Brain microvascular endothelial cell (primary cell): ENCODE results near the gene AKT2.

Experiments used
- DNase-seq: peaks from one replicate; pipeline ENCODE4 v3.0.0-alpha.2; 2020
- H3K27ac ChIP-seq: fragments of 250-450 bp; sonication (Bioruptor Pico); 2 replicates; pipeline ENCODE4 v1.5.1; 2020; ENCODE audit warnings: mild to moderate bottlenecking, moderate library complexity
- H3K27me3 ChIP-seq: fragments of 250-450 bp; sonication (Bioruptor Pico); replicated peaks from 2 replicates; pipeline ENCODE4 v1.5.1; 2020; ENCODE audit warnings: mild to moderate bottlenecking
- H3K36me3 ChIP-seq: fragments of 250-450 bp; sonication (Bioruptor Pico); replicated peaks from 2 replicates; pipeline ENCODE4 v1.5.1; 2020; ENCODE audit warnings: mild to moderate bottlenecking
- H3K4me3 ChIP-seq: 2 replicates; pipeline ENCODE4 v1.5.1; 2011; ENCODE audit warnings: low read depth, mild to moderate bottlenecking, control low read depth, low read length, moderate library complexity
- in situ Hi-C: cut with HindIII; loops from 2 replicates; pipeline ENCODE4 v1.10.0; 2017; ENCODE audit warnings: low sequenced_read_pairs, low pct_ligation_motif_present
- TF ChIP-seq, protein P1 (sequence below): IDR thresholded peaks from 2 replicates; pipeline ENCODE4 v1.5.1; 2011; ENCODE audit warnings: low read depth, mild to moderate bottlenecking, moderate library complexity, low read length, control low read depth, inconsistent platforms; ENCODE audit errors: missing control alignments

The AKT2 gene

DNA sequence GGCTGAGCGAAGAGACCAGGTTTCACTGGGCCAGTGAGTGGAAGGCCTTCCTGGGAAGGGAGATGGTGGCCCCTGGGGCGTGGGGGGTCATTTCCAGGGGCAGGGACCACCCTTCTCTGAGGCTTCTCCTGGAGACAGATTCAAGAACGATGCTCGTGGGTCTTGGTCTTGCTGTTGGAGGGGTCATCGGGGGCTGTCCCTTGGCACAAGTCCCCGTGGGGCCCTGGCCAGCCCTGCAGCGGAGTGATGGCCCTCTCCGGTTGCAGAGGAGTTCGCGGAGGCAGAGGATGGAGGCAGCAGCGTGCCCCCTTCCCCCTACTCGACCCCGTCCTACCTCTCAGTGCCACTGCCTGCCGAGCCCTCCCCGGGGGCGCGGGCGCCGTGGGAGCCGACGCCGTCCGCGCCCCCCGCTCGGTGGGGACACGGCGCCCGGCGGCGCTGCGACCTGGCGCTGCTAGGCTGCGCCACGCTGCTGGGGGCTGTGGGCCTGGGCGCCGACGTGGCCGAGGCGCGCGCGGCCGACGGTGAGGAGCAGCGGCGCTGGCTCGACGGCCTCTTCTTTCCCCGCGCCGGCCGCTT lies 71.8 kb downstream of the AKT2 start:
- peaks cover 18% of the 10 kb centered on the region for H3K27me3 ChIP-seq
- TF ChIP-seq, protein P1, sequence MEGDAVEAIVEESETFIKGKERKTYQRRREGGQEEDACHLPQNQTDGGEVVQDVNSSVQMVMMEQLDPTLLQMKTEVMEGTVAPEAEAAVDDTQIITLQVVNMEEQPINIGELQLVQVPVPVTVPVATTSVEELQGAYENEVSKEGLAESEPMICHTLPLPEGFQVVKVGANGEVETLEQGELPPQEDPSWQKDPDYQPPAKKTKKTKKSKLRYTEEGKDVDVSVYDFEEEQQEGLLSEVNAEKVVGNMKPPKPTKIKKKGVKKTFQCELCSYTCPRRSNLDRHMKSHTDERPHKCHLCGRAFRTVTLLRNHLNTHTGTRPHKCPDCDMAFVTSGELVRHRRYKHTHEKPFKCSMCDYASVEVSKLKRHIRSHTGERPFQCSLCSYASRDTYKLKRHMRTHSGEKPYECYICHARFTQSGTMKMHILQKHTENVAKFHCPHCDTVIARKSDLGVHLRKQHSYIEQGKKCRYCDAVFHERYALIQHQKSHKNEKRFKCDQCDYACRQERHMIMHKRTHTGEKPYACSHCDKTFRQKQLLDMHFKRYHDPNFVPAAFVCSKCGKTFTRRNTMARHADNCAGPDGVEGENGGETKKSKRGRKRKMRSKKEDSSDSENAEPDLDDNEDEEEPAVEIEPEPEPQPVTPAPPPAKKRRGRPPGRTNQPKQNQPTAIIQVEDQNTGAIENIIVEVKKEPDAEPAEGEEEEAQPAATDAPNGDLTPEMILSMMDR: no peak
- in situ Hi-C loops: no loop called here
- no peak overlapping the region for H3K4me3 ChIP-seq
- H3K36me3 ChIP-seq: no peaks in the 10 kb centered on the region
- no peak overlapping the region for H3K27ac ChIP-seq
- no peak for DNase-seq

DNA sequence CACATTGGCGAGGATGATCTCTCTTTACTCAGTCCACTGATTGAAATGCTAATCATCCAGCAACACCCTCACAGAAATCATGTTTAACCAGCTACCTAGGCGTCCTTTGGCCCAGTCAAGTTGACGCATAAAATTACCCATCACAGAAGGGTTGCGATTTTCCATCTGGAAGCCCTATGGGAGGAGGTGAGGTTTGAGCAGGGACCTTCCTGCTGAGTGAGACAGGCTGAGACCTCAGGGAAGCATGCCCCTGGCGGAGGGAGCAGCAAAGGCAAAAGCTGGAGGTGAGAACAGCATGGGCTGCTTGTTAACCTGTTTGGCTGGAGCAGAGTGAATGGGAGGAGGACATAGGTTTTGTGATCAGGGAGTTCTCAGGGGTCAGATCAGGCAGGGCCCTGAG lies 74.3 kb downstream of the AKT2 start:
- no peak for DNase-seq
- no peaks in the 10 kb centered on the region for H3K36me3 ChIP-seq
- H3K27me3 ChIP-seq: no peaks in the 10 kb centered on the region
- in situ Hi-C loops: no loop called here
- H3K27ac ChIP-seq: no peak overlapping the region
- TF ChIP-seq, protein P1: no peak
- H3K4me3 ChIP-seq: no peak overlapping the region

DNA sequence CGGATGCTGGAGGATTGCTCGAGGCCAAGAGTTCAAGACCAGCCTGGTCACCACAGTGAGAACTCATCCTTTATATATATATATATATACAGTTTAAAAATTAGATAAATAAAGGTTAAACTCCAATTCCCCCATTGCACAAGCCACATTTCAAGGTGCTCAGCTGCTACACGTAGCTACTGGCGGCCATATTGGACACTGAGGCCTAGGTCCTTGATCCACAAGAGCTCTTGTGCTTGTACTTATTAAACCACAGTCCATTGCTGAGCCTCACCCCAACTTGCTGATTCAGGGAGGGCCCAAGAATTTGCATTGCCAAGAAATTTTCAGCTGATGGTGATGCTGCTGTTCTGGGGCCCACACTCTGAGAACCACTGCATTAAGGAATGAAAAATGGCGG lies 76.5 kb downstream of the AKT2 start:
- DNase-seq: no peak
- Histone ChIP-seq H3K36me3 (no peaks in the 10 kb centered on the region), H3K27ac (no peak overlapping the region), H3K27me3 (no peaks in the 10 kb centered on the region), H3K4me3 (no peak overlapping the region)
- TF ChIP-seq, protein P1: no peak
- in situ Hi-C loops: no loop called here

DNA sequence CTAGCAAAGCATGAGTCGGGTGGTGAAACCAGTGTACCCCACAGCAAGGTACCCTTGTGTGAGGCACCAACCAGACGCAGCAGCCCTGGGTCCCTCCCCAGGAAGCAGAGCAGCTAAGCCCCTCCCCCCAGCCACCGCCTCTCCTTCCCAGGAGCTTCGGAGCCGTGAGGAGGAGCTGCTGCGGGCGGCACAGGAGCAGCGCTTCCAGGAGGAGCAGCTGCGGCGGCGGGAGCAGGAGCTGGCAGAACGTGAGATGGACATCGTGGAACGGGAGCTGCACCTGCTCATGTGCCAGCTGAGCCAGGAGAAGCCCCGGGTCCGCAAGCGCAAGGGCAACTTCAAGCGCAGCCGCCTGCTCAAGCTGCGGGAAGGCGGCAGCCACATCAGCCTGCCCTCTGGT lies 79.4 kb downstream of the AKT2 start:
- H3K4me3 ChIP-seq: no peak overlapping the region
- TF ChIP-seq, protein P1: no peak

DNA sequence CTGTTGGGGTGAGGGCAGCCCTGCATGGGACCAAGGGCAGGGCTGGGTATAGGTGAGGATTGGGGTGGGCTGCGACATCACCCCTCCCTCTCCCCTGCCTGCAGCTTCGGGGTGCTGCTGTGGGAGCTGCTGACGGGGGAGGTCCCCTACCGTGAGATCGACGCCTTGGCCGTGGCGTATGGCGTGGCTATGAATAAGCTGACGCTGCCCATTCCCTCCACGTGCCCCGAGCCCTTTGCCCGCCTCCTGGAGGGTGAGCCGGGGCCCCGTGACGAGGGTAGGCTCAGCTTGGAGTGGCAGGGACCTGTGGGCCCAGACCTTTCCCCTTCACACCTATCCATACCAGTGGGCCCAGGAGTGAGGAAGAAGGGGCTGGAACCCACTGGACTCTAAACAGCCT lies 80.8 kb downstream of the AKT2 start:
- no peak for DNase-seq
- in situ Hi-C loops: no loop called here
- no peak overlapping the region for H3K4me3 ChIP-seq
- TF ChIP-seq, protein P1: no peak
- H3K27ac ChIP-seq: no peak overlapping the region
- no peaks in the 10 kb centered on the region for H3K27me3 ChIP-seq
- H3K36me3 ChIP-seq: peaks cover 2% of the 10 kb centered on the region

More for the DNA sequence above, 79.4 kb downstream of the AKT2 start:
- DNase-seq: no peak
- no peak overlapping the region for H3K27ac ChIP-seq
- H3K36me3 ChIP-seq: peaks cover 2% of the 10 kb centered on the region
- no peaks in the 10 kb centered on the region for H3K27me3 ChIP-seq
- in situ Hi-C loops: no loop called here

DNA sequence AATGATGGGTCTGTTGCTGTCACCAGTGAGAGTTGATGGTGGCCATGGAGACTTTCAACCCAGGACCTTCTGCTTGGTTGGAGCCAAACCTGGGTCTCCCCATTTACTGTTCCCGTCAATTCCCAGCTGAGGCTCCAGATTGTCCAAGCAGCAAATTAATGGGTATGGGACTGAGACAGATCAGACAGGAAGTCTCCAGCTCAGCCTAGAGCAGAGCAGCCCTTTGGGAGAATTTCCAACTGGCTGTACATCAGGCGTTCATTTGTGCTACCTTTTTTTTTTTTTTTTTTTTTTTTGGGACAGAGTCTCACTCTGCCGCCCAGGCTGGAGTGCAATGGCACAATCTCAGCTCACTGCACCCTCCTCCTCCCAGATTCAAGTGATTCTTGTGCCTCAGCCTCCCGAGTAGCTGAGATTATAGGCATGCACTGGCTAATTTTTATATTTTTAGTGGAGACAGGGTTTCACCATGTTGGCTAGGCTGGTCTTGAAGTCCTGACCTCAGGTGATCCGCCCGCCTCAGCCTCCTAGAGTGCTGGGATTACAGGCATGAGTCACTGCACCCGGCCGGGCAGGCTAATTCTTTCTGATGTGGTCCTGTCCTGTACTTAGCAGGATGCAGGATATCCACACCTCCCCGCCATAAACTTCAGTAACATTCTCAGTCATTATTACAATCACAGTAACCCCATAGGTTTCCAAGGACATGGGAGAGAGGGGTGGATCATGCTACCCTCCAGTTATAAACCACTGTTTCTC lies 84.6 kb downstream of the AKT2 start:
- Histone ChIP-seq H3K36me3 (peaks cover 2% of the 10 kb centered on the region), H3K27ac (no peak overlapping the region), H3K4me3 (no peak overlapping the region), H3K27me3 (no peaks in the 10 kb centered on the region)
- in situ Hi-C loops: no loop called here
- DNase-seq: no peak
- TF ChIP-seq, protein P1: no peak
